KBM-7 (cell line): ENCODE results near the gene ODAD3.
"Not testable (repeated sequence)": the region's sequence is repeated elsewhere in the genome, so short reads cannot be mapped to it uniquely, and the experiment has no call there.

Experiments used
- DNase-seq: peaks from one replicate; pipeline ENCODE4 v3.0.0-alpha.2; 2015
- in situ Hi-C: fragments of 300-500 bp; cut with MboI; formaldehyde crosslinking; loops from 2 replicates; pipeline ENCODE4 v1.14.3; 2020; ENCODE audit warnings: low sequenced_read_pairs, low pct_unique_long_range_greater_than_20kb, mixed read lengths

ODAD3 gene

DNA sequence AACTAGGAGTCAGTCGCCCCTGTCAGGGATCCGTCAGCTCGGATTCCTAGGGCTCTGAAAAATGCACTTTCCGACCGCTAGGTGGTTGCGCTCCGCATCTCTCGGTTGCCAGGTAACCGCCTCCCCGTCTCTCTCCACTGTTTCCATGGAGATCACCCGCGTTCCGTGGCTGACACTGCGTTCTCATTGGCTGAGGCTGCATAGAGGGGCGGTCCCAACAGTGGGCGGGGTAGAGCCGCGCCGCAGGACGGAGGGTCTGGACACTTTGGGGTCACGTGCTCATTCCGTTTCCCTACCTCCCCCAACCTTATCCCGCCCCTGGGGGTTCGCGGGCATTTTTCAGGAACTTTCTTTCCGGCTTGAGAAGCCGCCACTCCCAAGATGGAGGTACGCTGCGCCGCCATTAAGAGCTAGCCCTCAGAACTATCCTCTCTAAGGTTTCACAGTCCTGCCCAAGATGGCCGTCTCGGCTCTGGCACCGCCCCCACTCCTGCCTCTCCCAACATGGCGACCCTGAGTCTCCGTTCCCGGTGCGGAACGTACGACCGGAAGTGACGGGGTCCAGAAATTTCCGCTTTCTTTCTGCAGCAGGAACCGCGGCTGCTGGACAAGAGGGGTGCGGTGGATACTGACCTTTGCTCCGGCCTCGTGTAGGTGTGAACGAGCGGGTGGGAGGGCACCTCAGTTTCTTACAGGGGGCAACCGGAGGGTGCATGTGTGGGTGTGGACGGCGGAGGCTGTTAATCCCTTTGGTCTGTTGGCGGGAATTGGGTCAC is at the start of gene ODAD3, which contains the start of gene PRKCSH:
Gene ODAD3, minus strand, starts transcription at position 65 of the 776 bp plus-strand sequence. CDS start 105 bp downstream, outside the sequence.
Gene PRKCSH, plus strand, starts transcription at position 579 of the 776 bp plus-strand sequence. CDS start 483 bp downstream, outside the sequence.
- in situ Hi-C loops = no loop called here
- peak; percentile 100 for DNase-seq

DNA sequence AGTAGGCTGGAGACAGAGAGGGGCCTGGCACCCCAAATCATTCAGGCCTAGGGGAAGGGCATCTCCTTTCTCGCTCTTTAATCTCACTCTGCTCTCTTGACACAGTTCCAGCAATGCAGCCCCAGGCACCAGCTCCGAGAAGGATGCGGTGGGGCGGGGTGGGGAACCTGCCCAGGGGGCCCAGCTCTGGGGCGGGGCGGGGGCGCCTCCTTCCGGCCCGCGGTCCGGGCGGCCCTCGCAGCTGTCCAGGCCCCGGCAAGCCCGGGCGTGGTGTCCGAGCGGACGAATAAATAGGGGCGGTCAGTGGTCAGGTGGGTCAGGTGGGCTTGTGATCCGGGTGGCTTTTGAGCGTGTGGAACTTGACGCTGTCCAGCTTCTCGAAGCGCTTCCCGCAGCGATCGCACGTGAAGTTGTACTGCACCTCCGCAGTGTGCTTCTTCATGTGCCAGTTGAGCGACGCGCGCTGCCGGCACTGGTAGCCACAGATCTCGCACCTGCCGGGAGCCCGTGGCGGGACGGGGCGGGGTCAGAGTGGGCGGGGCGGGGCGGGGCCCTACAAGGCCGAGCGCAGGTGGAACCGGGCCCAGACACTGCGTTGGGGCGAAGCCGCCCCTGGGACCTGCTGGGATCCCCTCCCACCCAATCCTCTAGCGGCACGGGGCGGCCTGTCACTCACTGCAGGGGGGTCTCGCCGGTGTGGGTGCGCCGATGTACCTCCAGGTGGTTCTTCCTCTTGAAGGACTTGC is 48.6 kb upstream of the ODAD3 start:
- DNase-seq = no peak
- in situ Hi-C loops = no loop called here

DNA sequence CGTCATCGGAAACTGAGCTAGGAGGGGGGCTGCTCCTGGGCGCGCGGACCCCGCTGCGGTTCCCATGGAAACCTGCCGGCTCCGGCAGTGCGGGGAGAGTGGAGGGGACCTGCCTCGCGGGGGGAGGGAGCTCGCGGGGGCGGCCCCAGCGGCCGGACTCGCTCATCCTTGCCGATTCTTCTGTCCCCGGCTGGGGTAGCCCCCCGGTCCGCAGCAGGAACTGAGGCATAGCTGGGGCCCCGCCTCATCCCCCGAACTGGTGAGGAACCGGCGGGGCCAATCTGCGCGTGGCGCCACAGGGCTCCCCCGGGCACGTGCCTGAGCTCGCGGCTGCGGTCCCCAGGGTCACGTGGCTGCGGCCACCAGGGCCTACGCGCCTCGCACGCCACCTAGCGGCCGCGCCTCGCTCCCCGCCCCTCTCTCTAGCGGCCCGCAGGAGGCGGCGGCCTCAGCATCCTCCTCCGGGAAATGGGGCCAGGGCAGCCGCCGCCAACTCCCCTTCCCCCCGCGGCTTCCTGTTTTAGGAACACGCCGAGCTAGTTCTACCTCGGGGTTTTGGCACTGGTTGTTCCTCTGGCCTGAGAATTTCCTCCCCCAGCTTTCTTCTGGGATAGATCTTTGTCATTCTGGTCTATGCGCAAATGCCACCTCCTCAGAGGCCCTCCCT is 47.6 kb upstream of the ODAD3 start:
- peak; percentile 88 for DNase-seq
- in situ Hi-C loops = no loop called here

DNA sequence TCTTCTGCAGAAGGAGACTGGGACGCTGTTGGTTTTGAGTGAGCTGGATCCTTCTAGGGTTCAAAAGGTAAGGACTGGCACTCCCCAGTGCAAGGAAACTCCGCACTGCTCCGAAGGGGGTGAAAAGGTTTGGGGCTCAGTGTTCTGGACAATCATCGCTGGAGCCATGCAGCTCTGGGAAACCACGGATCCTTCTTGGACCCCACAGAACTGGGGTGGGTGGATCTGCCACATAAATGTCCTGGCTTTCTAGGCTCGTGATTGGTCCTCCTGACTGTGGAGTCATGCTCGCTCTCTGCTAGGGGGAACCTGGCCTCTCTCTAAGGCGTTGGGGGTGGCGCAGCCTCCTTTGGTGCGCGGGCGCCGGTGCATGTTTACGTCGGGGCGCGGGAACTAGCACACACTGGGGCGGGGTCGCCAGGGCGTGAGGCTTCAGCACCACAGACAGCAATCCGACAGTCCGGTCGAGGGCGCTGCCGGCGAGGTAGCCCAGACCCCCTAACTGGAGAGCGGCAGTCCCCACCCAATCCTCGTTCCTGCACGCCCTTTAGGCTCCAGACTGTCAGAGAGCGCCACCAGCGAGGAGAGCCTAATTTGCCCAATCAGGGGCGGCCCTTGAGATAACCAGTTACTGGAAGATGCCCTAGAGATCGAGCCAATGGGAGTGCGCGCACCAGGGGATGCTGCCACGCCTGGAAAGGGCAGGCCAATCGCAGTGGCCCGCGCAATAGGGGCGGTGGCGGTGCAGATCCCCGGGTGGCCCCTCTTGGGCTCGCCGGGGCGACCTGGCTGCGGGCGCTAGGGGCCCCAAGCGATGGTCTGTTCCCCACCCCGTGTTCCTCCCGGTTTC is 46.8 kb upstream of the ODAD3 start:
- in situ Hi-C loops = no loop called here
- no peak for DNase-seq

DNA sequence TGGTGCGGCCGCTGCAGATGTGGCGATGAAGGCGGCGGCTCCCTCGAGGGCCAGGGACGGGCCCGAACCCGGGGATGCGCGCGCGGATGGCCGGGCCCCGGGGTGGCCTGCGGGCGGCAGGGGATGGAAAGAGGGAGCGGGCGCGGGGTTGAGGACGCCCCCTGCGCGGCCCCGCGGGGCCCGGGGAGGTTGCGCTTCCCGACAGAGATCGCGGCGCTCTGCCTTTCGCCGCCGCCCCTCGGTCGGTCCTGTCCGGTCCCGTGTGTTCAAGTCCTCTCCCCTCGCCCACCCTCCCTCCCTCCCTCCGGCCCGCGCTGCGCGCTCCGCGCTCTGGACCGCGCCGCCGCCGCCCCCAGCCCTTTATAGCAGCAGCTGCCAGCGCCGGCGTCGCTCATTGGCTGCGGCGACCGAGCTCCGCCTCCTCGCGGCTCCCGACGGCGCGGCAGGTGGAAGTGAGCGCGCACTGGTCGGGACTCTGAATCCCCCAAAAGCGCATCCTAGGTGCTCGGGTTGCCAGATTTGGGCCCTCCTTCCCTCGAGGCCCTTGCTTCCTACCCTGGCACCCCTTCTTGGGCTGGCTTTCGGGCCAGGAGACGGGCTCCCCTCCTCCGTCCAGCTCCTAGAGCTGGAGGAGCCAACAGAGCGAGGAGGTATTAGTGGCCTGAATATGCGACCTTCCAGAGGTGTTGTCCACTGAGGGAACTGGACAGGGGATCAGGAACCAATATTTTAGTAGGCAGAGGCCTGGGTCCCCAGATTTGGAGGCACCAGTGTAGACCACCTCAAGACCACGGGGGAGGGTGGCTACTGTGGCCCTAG is 46.0 kb upstream of the ODAD3 start, which contains the start of gene ELAVL3:
Gene ELAVL3, minus strand, starts transcription at position 332 of the 819 bp plus-strand sequence. CDS start 438 bp downstream, outside the sequence.
- no peak for DNase-seq
- in situ Hi-C loops = no loop called here

DNA sequence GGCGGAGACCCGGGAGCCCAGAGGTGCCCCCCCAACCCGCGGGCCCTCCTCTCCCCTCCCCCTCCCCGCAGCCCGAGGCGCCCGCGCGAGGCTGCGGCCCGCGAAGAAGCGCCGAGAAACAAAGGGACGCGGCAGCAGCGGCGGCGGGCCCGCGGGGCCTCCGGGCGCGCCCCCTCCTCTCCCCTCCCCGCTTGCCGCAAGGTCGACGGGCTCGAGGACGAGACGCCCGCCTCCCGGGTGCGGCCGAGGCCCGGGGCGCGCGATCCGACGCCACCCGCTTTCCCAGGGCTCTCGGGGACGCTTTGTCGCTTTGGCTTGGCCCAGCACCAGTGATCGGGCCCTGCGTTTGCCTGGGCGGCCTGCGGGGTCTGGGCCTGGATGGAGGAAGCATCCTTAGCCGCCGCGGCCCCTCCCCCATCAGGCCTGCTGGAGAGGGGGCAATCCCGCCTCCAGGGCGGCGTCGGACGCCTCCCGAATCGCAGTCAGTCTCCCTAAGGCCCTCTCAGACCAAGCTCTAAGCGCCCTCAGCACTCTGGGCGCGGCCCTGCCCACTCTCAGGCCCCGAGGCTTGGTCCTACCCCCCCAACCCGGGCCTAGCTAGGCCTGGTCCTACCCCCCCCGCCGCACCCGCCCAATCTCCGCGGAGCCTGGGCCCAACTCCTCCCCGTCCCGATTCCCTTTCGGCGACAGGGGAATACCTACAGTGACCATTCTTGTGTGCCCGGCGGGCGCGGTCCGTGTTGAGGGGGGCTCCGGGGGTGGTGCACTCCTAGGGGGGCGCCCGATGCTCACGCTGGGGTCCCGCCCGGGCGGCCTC is 45.2 kb upstream of the ODAD3 start:
- in situ Hi-C loops = no loop called here
- DNase-seq = no peak

DNA sequence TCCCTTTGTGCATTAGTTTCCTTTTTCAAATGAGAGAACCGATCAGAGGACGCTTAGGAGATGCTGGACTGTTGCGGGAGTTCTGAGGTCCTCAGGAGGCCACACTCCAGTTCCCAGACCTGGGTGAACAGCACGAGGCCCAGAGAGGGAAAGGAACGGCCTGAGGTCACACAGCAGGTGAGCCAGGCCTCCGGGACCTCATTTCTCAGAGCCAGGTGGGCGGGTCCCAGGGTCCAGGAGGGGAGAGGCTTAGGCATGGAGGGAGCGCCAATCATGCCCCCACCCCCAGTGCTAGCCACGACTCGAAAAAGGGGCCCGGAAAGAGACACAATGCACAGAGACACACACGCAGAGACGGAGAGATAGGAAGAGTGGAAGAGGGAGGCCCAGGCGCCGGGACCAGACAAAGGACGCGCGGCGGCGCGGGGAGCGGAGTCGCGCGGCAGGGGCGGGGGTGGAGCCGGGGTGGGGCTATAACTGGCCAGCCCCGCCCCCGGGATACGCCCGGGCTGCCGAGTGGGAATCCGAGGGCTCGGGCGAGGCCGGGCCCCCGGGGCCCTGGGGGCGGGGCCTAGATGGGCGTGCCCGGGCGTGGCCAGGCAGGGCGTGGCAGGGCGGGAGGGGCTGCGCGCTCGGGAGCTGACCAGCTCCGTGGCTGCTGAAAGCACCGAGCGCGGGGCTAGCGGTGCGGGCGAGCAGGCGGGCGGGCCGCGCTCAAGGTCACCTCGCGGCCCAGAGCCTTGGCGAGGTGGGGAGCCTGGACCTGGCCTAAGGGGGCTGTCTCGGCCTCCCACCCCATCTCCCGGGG is 44.4 kb upstream of the ODAD3 start:
- DNase-seq = no peak
- in situ Hi-C loops = no loop called here

DNA sequence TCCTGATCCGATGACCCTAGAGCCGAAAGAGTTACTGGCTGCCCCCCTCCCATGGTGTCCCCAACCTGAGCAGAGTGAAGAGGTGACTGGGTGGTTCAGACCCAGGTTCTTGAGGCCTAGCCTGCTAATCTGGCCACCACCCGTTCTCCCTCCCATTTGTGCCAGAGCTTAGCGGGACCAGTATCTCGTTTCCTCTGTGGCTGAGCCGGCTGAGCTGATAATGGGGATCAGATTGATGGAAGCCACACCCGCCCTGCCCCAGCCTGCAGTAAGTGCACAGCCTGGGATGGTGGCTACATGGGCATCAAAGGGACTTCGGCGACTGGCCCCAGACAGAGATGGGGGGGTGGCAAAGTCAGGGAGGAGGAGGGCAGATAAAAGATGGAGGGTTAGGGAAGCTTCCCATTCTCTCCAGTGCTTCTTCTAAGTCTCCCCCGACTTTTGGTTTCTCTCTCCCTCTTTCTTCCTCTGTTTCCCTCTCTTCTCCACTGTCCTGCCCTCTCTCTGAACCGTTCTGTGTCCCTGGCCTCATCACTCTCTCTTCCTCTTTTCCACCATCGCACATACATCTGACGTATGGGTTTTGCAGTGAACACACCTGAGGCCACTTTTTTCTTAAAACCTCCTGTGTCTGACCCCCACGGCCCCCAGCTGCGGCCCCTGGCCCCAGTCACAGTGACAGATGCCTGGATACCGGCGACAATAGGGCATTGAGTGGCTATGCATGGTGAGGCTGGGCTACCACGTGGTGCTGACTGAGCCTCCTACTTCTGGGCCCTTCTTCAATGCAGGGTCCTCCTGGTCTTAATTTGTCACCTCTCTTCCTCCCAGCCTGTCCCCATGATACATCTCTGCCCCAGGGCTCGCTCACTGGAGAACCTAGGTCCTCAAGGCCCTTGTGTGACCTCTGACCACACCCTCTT is 43.5 kb upstream of the ODAD3 start:
- in situ Hi-C loops = no loop called here
- DNase-seq = no peak

DNA sequence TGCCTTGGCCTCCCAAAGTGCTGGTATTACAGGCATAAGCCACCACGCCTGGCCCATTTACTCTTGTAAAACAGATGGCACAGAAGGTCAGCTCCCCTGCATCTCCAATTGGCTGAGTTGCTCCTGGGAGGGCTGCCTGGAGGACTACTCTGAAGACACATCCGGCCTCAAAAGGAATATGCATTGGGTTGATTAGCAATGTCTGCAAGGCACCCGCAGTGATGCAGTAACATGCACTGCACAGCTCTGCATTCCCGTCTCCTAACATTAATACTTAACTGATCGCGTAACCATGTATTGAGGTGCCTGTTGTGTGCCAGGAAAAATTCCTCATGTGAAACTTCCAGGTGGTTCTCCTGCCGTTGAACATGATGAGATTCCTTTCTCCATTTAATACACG is 40.9 kb upstream of the ODAD3 start:
- DNase-seq = no peak

DNA sequence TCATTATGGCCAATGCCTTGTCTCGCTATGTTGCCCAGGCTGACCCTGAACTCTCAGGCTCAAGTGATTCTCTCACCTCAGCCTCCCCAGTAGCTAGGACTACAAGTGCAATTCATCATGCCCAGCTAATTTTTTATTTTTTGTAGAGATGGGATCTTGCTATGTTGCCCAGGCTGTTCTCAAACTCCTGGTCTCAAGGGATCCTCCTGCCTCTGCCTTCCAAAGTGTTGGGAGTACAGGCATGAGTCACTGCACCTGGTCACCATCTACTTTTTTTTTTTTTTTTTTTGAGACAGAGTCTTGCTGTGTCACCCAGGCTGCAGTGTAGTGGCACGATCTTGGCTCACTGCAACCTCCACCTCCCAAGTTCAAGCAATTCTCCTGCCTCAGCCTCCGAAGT is 40.4 kb upstream of the ODAD3 start:
- in situ Hi-C loops = not testable (repeated sequence)

More for the DNA sequence above, 40.9 kb upstream of the ODAD3 start:
- in situ Hi-C loops = no loop called here

DNA sequence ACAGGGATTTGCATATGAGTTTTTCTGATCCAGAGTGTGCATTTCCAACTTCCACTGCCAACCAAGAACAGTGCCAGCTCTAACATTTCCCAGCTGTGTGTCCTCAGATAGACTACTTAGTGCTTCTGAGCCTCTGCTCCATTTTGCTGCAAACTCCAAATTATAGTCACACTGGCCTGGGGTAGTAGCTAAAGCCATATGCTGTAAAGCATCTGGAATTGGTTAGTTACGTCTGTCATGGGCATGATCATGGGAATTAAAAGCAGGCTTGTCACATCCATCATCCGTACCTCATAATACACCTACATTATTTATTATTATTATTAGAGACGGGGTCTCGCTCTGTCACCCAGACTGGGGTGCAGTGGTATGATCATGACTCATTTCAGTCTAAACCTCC is 38.8 kb upstream of the ODAD3 start:
- in situ Hi-C loops = no loop called here
- DNase-seq = no peak

More for the DNA sequence above, 40.4 kb upstream of the ODAD3 start:
- not testable (repeated sequence) for DNase-seq

DNA sequence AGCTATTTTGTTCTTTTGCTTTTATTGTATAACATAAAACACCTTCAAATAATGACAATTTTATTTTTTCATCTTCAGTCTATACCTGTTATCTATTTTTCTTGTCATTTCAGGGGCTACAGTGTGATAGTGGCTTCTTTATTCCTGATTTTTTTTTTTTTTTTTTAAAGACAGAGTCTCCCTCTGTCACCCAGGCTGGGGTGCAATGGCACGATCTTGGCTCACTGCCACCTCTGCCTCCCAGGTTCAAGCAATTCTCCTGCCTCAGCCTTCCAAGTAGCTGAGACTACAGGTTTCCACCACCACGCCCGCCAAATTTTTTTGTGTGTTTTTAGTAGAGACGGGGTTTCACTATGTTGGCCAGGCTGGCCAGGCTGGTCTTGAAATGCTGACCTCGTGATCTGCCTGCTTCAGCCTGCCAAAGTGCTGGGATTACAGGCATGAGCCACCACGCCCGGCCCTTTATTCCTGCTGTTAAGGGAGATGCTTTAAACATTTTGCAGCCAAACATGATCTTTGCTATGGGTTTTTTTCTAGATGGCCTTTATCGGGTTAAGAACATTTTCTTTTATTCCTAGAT is 33.4 kb upstream of the ODAD3 start:
- DNase-seq, in situ Hi-C loops: not testable (repeated sequence)

DNA sequence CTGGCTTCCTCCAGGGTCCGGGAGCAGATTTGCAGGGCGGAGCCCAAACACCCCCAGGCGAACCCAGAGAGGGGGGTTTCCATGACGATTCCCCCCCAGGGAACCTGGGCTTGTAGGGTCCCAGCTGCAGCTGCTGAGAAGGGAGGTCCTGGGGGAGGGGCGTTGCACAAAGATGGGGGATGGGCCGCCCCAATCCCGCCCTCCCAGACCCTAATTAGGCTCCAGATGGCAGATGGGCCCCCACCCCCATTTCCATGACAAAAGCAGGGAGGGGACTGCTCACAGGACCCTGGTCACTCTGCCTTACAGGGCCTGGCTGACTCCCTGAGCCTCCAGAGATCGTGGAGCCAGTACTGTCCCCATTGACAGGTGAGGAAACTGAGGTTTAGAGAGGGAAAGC is 30.7 kb upstream of the ODAD3 start:
- in situ Hi-C loops = no loop called here
- no peak for DNase-seq

DNA sequence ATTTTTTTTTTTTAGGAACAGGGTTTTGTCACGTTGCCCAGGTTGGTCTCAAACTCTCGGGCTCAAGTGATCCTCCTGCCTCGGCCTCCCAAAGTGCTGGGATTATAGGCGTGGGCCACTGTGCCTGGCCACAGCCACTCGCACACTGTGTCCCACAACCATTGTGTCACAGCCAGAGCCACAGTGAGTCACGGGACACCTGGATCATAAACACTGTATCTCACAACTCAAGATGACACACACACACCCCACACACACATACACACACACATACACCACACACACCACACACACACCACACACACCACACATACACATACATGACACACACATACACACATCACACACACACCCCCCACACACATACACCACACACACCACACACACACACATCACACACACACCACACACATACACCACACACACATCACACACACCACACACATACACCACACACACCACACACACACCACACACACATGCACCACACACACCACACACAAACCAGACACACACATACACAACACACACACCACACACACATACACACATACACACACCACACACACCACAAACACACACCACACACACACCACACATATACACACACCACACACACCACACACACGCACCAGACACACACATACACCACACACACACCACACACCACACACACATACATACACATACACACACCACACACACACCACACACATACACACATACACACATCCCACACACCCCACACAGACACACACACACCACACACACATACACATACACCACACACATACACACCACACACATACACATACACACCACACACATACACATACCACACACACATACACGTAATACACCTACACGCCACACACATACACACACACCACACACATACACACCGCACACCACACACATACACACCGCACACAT is 29.7 kb upstream of the ODAD3 start:
- no peak for DNase-seq
- in situ Hi-C loops = no loop called here
